GDM1 (cell line): Measurements from ENCODE around the gene CASP1.
"Not testable (repeated sequence)": the region's sequence is repeated elsewhere in the genome, so short reads cannot be mapped to it uniquely, and the experiment has no call there.

Experiments used
- DNase-seq: peaks from one replicate; lab custom pipeline; 2025; lab: John Stamatoyannopoulos, UW

The CASP1 gene

GRCh38 chr11:105045676-105046296 is 10.8 kb upstream of the CASP1 start:
- DNase-seq = no peak

- peak; percentile 21 for DNase-seq
Observed at GRCh38 chr11:105044557-105045524, 9.9 kb upstream of the CASP1 start, which contains the start of gene CARD16. TSS of gene CARD16 (minus strand) at chr11:105045335. CDS start at chr11:105045297, 38 bp downstream.

- DNase-seq = no peak
Observed at GRCh38 chr11:105042178-105042577, 7.2 kb upstream of the CASP1 start.

GRCh38 chr11:105040703-105041102 is 5.8 kb upstream of the CASP1 start:
- DNase-seq = no peak

- DNase-seq = not testable (repeated sequence)
Observed at GRCh38 chr11:105034388-105034787, 556 bp downstream of the CASP1 start.

GRCh38 chr11:105033781-105034180 is 1.2 kb downstream of the CASP1 start:
- DNase-seq = no peak

- DNase-seq = no peak
Observed at GRCh38 chr11:105033343-105033742, 1.6 kb downstream of the CASP1 start.

- DNase-seq = no peak
Observed at GRCh38 chr11:105032495-105032894, 2.4 kb downstream of the CASP1 start.

- DNase-seq = no peak
Observed at GRCh38 chr11:105027678-105028077, 7.3 kb downstream of the CASP1 start.

- no peak for DNase-seq
Observed at GRCh38 chr11:105024394-105024793, 10.6 kb downstream of the CASP1 start.

GRCh38 chr11:105023003-105023402 is 11.9 kb downstream of the CASP1 start, which contains the start of gene CASP5:
TSS of gene CASP5 (minus strand) at chr11:105023168. CDS start at chr11:105023136, 32 bp downstream.
- no peak for DNase-seq

- no peak for DNase-seq
Observed at GRCh38 chr11:105022527-105022926, 12.4 kb downstream of the CASP1 start.

GRCh38 chr11:105007463-105007862 is 27.5 kb downstream of the CASP1 start:
- DNase-seq = no peak

GRCh38 chr11:105005451-105005845 is 29.5 kb downstream of the CASP1 start:
- DNase-seq = no peak

GRCh38 chr11:105004021-105004420 is 30.9 kb downstream of the CASP1 start:
- no peak for DNase-seq

- no peak for DNase-seq
Observed at GRCh38 chr11:105003151-105003550, 31.8 kb downstream of the CASP1 start.

- DNase-seq = no peak
Observed at GRCh38 chr11:105000797-105001196, 34.1 kb downstream of the CASP1 start.

- no peak for DNase-seq
Observed at GRCh38 chr11:105000167-105000566, 34.8 kb downstream of the CASP1 start.

GRCh38 chr11:104999721-105000120 is 35.2 kb downstream of the CASP1 start:
- DNase-seq = no peak

- DNase-seq = no peak
Observed at GRCh38 chr11:104997288-104997687, 37.7 kb downstream of the CASP1 start.

GRCh38 chr11:104995001-104995408 is 39.9 kb downstream of the CASP1 start:
- DNase-seq = no peak

- no peak for DNase-seq
Observed at GRCh38 chr11:104992781-104993180, 42.2 kb downstream of the CASP1 start.

- no peak for DNase-seq
Observed at GRCh38 chr11:104991994-104992393, 43.0 kb downstream of the CASP1 start.
